K562 (cell line): ENCODE results near the gene DNAH3. TPM values are rescaled to one million over a fixed set of nuclear protein-coding genes. Genes with fewer than 3 reads are reported as not detected.
"Not testable (repeated sequence)": the region's sequence is repeated elsewhere in the genome, so short reads cannot be mapped to it uniquely, and the experiment has no call there.

Experiments
- ATAC-seq: fragments of 200-7000 bp; cut with Tn5 transposase; 3 replicates; pipeline ENCODE4 v1.9.1; 2020; ENCODE audit warnings: moderate library complexity
- BruUV-seq: library from RNA; stranded (reverse); fragments of 400-500 nt; replicated peaks from 2 replicates; lab custom pipeline; 2021; lab: Mats Ljungman, UMichigan
- CTCF ChIA-PET: fragments of 300-600 bp; formaldehyde crosslinking; extraction: SDS; loops from one replicate; lab custom pipeline; 2021; ENCODE audit warnings: low intra/inter-chr PET ratio; lab: Yijun Ruan, JAX
- POLR2A ChIA-PET: fragments of 300-600, 350-650 bp; sonication (Branson Sonifier 250); formaldehyde crosslinking; extraction: SDS; loops from one replicate; lab custom pipeline; 2021; ENCODE audit warnings: antibody characterized with exemption, inconsistent platforms; lab: Yijun Ruan, JAX
- DNase-seq, 4 experiments: peaks; one replicate each; pipeline versions ENCODE4 v3.0.0 to v3.0.0-alpha.2; 2011 to 2018; ENCODE audit warnings: low spot score in 3 of 4, mixed read lengths in 3 of 4; ENCODE audit errors: extremely low read depth in 1 of 4
- FAIRE-seq: peaks from 2 replicates; lab custom pipeline; 2011; peaks lifted over from hg19 to GRCh38; lab: Jason Lieb, UNC
- H2AFZ ChIP-seq: 2 replicates; pipeline ENCODE4 v1.6.0; 2011; ENCODE audit warnings: low read depth, low read length, control low read depth, inconsistent platforms
- H3K27ac ChIP-seq: fragments of 200-600 bp; 3 replicates; pipeline ENCODE4 v1.8.0; 2011; ENCODE audit warnings: low read depth, mild to moderate bottlenecking, control low read depth, inconsistent platforms, low read length, moderate library complexity, mixed read lengths; ENCODE audit errors: extremely low read depth
- H3K27me3 ChIP-seq, 2 experiments: fragments of 300-600 bp in 1 of 2; 2 replicates in 1 of 2; 3 replicates in 1 of 2; pipeline versions ENCODE4 v1.6.0 to v1.8.0; 2011; ENCODE audit warnings: inconsistent platforms in 2 of 2, low read length in 2 of 2, mild to moderate bottlenecking in 1 of 2, mixed read lengths in 1 of 2, moderate library complexity in 1 of 2; ENCODE audit not compliant: control insufficient read depth in 2 of 2, insufficient read depth in 2 of 2
- H3K36me3 ChIP-seq: fragments of 300-600 bp; 3 replicates; pipeline ENCODE4 v1.8.0; 2011; ENCODE audit warnings: mild to moderate bottlenecking, low read length, inconsistent platforms; ENCODE audit not compliant: control insufficient read depth, insufficient read depth
- H3K4me1 ChIP-seq, 2 experiments: fragments of 200-600 bp in 1 of 2; replicated peaks in 1 of 2; 2 replicates in 1 of 2; 3 replicates in 1 of 2; pipeline versions ENCODE4 v1.5.1 to v1.8.0; 2011; ENCODE audit warnings: inconsistent platforms in 2 of 2, low read length in 2 of 2, mild to moderate bottlenecking in 1 of 2, mixed read lengths in 1 of 2, moderate library complexity in 1 of 2; ENCODE audit not compliant: control insufficient read depth in 2 of 2, insufficient read depth in 2 of 2
- H3K4me2 ChIP-seq: 2 replicates; pipeline ENCODE4 v1.6.1; 2011; ENCODE audit warnings: low read length, control low read depth, inconsistent platforms, mixed read lengths; ENCODE audit not compliant: insufficient read depth
- H3K4me3 ChIP-seq: fragments of 200-600 bp; sonication (generic), shearing (Covaris generic); 2 replicates; pipeline ENCODE4 v1.5.1; 2016; ENCODE audit warnings: control low read depth, inconsistent platforms
- H3K79me2 ChIP-seq: fragments of 200-600 bp; 3 replicates; pipeline ENCODE4 v1.8.0; 2011; ENCODE audit warnings: low read length, inconsistent platforms; ENCODE audit not compliant: control insufficient read depth, insufficient read depth
- H3K9ac ChIP-seq, 2 experiments: 2 replicates each; pipeline versions ENCODE4 v1.6.0 to v1.6.1; 2011; ENCODE audit warnings: low read depth in 2 of 2, low read length in 2 of 2, control low read depth in 1 of 2, inconsistent platforms in 1 of 2, mild to moderate bottlenecking in 1 of 2, mixed read lengths in 1 of 2; ENCODE audit not compliant: insufficient read depth in 1 of 2
- H3K9me1 ChIP-seq: one replicate; pipeline ENCODE4 v1.6.0; 2011; ENCODE audit warnings: inconsistent platforms, mild to moderate bottlenecking, low read length, moderate library complexity; ENCODE audit not compliant: control insufficient read depth, insufficient read depth
- H3K9me3 ChIP-seq: replicated peaks from 2 replicates; pipeline ENCODE4 v1.5.1; 2011; ENCODE audit warnings: low read depth, low read length, inconsistent platforms; ENCODE audit not compliant: control insufficient read depth, insufficient read depth
- H4K20me1 ChIP-seq: replicated peaks from 2 replicates; pipeline ENCODE4 v1.6.1; 2011; ENCODE audit warnings: low read length, inconsistent platforms, mixed read lengths; ENCODE audit not compliant: control insufficient read depth, insufficient read depth
- CEBPB ChIP-seq: fragments of 450-650 bp; IDR thresholded peaks from 2 replicates; pipeline ENCODE4 v1.6.1; 2016; ENCODE audit warnings: missing genetic modification characterization, missing compliant biosample characterization
- CXXC5 ChIP-seq: fragments of 250-450 bp; sonication (Bioruptor Pico); IDR thresholded peaks from 2 replicates; pipeline ENCODE4 v1.8.0; 2022; ENCODE audit warnings: inconsistent platforms, mild to moderate bottlenecking, moderate library complexity
- FOXM1 ChIP-seq, 2 experiments: fragments of 450-650 bp in 1 of 2; sonication (generic) in 1 of 2; formaldehyde crosslinking in 1 of 2; IDR thresholded peaks; 2 replicates each; pipeline versions ENCODE4 v1.6.1 to v1.9.0; 2017 to 2022; ENCODE audit warnings: low read depth in 2 of 2, mild to moderate bottlenecking in 2 of 2, missing genetic modification reagents in 1 of 2, moderate library complexity in 1 of 2
- GABPB1 ChIP-seq: sonication (generic); formaldehyde crosslinking; IDR thresholded peaks from 2 replicates; pipeline ENCODE4 v1.8.0; 2022; ENCODE audit warnings: mild to moderate bottlenecking, missing genetic modification reagents
- KDM1A ChIP-seq, 2 experiments: fragments of 450-650 bp; IDR thresholded peaks; 2 replicates each; pipeline ENCODE4 v1.6.1; 2016; ENCODE audit warnings: mild to moderate bottlenecking in 2 of 2
- MTF1 ChIP-seq: fragments of 250-450 bp; sonication (Bioruptor Pico); IDR thresholded peaks from 2 replicates; pipeline ENCODE4 v1.9.0; 2021; ENCODE audit warnings: moderate library complexity, mild to moderate bottlenecking, inconsistent platforms, borderline replicate concordance
- NFE2L1 ChIP-seq: fragments of 450-650 bp; IDR thresholded peaks from 2 replicates; pipeline ENCODE4 v1.6.1; 2016; ENCODE audit warnings: missing genetic modification characterization, low read depth, mild to moderate bottlenecking, missing compliant biosample characterization, moderate library complexity, borderline replicate concordance
- TCF15 ChIP-seq: fragments of 250-450 bp; sonication (Bioruptor Pico); IDR thresholded peaks from 2 replicates; pipeline ENCODE4 v1.8.0; 2022; ENCODE audit warnings: moderate library complexity, mild to moderate bottlenecking, inconsistent platforms
- ZNF121 ChIP-seq: sonication (generic); formaldehyde crosslinking; conservative IDR thresholded peaks from 2 replicates; pipeline ENCODE4 v1.8.0; 2022; ENCODE audit warnings: missing genetic modification reagents
- ZNF263 ChIP-seq: sonication (generic); formaldehyde crosslinking; IDR thresholded peaks from 2 replicates; pipeline ENCODE4 v1.8.0; 2022; ENCODE audit warnings: mild to moderate bottlenecking, missing genetic modification reagents, borderline replicate concordance
- ZNF76 ChIP-seq: fragments of 250-450 bp; sonication (Bioruptor Pico); IDR thresholded peaks from 2 replicates; pipeline ENCODE4 v1.4.0; 2020; ENCODE audit warnings: mild to moderate bottlenecking, moderate library complexity, borderline replicate concordance
- WGBS: fragments of 100-300 bp; shearing (Covaris generic); methylation state at CpG from one replicate; pipeline ENCODE4 v1.1.6; 2016; ENCODE audit warnings: low coverage, mixed read lengths; ENCODE audit not compliant: insufficient coverage; ENCODE audit errors: missing lambda C conversion rate; 5-methylcytosine and 5-hydroxymethylcytosine counted together
- in situ Hi-C: fragments of 300-500 bp; cut with MboI; formaldehyde crosslinking; loops from 4 replicates; pipeline ENCODE4 v1.15.0; 2018; ENCODE audit warnings: inconsistent platforms, mixed read lengths
- intact Hi-C: fragments of 100-400 bp; cut with micrococcal nuclease; formaldehyde crosslinking; loops from 2 replicates; pipeline ENCODE4 v1.14.2; 2022
- polyA plus RNA-seq, 8 experiments: library from polyadenylated mRNA; depleted of rRNA in 4 of 8; stranded (reverse) in 5 of 8; unstranded in 3 of 8; fragments of >200 nt; fragmentation: Nextera tagmentation in 2 of 8; fragmentation: Illumina TruSeq in 1 of 8; extraction: Ambion mirVana in 2 of 8; extraction: Trizol in 1 of 8; gene quantifications; 2 replicates each; pipeline versions ENCODE4 v1.2.1 to v1.2.3, GENCODE V29; 2011 to 2014; ENCODE audit warnings: inconsistent platforms in 1 of 8, missing spikeins in 1 of 8
- total RNA-seq, 7 experiments: library from RNA; depleted of rRNA in 6 of 7; stranded (reverse); fragments of >200 nt in 6 of 7; fragmentation: Illumina TruSeq in 2 of 7; extraction: Trizol in 2 of 7; gene quantifications; 2 replicates each; pipeline versions ENCODE4 v1.2.1 to v1.2.3, GENCODE V29; 2011 to 2021; ENCODE audit warnings: low replicate concordance in 1 of 7

Gene DNAH3
- total and polyA plus RNA-seq, 9 of the 15 experiments (the other 6 are each of a cell fraction or from before 2014, with no cell fraction given), result 0.32 to 0.84 (median 0.44) TPM

- H3K9ac ChIP-seq, result no peak overlapping the region
- intact Hi-C loops (no loop called here), in situ Hi-C loops (loop anchor here (5.0 kb wide), 1 partner anchor 80 kb away; the partner anchor contains the start of gene CRYM)
- no peaks in the 10 kb centered on the region for H3K36me3 ChIP-seq
- ChIA-PET CTCF (no interaction called here), POLR2A (interaction anchor here (0.6 kb wide), 1 partner anchor 10 kb away, joined by 3 read pairs; no protein-coding TSS in a partner anchor)
- no peak for TF ChIP-seq TCF15 (CRISPR knock-in tag)
- TF ChIP-seq CEBPB (tag), result no peak
- no peak for TF ChIP-seq ZNF263 (CRISPR knock-in tag)
- no peak for TF ChIP-seq NFE2L1 (tag)
- no peak for TF ChIP-seq ZNF76 (CRISPR knock-in tag)
- TF ChIP-seq CXXC5 (CRISPR knock-in tag), result no peak
- TF ChIP-seq GABPB1 (CRISPR knock-in tag), result no peak
- TF ChIP-seq KDM1A (IDR thresholded peaks at IDR 0.05), result no peak
- no peak for TF ChIP-seq FOXM1 (IDR thresholded peaks at IDR 0.05; ENCODE audit: low read depth)
- no peak for TF ChIP-seq FOXM1 (CRISPR knock-in tag; IDR thresholded peaks at IDR 0.05; ENCODE audit: low read depth)
- no peak for TF ChIP-seq ZNF121
- no peak for TF ChIP-seq MTF1
- WGBS, result 0% methylated on average over 1 of the region's 1 CpG
- FAIRE-seq (no peak), DNase-seq (no peak), ATAC-seq (no peak)
- H3K9me1 ChIP-seq, result no peaks in the 10 kb centered on the region
- no TSS peak for BruUV-seq
- H3K27me3 ChIP-seq, result peaks cover 20 to 37% of the 10 kb centered on the region in 2 experiments; a peak in 4 of 5 replicates
- no peaks in the 10 kb centered on the region for H3K4me1 ChIP-seq
- H2AFZ ChIP-seq, result no peak overlapping the region
- H4K20me1 ChIP-seq, result no peaks in the 10 kb centered on the region
- no peak overlapping the region for H3K4me2 ChIP-seq
- H3K79me2 ChIP-seq, result no peaks in the 10 kb centered on the region
- no peak overlapping the region for H3K4me3 ChIP-seq
- H3K27ac ChIP-seq, result no peak overlapping the region
- no peaks in the 10 kb centered on the region for H3K9me3 ChIP-seq
These were observed 46.5 kb upstream of the DNAH3 start for GRCh38 chr16:21197112-21197511.

GRCh38 chr16:21195330-21195729, 44.7 kb upstream of the DNAH3 start:
- in situ Hi-C loops, result loop anchor here (5.0 kb wide), 1 partner anchor 82 kb away; the partner anchor contains the start of gene CRYM
- FAIRE-seq, H3K9me3 ChIP-seq, intact Hi-C loops, H3K9ac ChIP-seq, H3K27ac ChIP-seq, H2AFZ ChIP-seq, H3K4me3 ChIP-seq, H3K36me3 ChIP-seq, H3K9me1 ChIP-seq, H3K79me2 ChIP-seq, POLR2A ChIA-PET, BruUV-seq, ATAC-seq, H4K20me1 ChIP-seq, DNase-seq, H3K4me1 ChIP-seq, H3K4me2 ChIP-seq: not testable (repeated sequence)
- CTCF ChIA-PET, result interaction anchor here (0.6 kb wide), 1 partner anchor 355 kb away, joined by 3 read pairs; no protein-coding TSS in a partner anchor
- WGBS, result 0% methylated on average over 8 of the region's 8 CpGs
- peaks cover 14 to 30% of the 10 kb centered on the region in 2 experiments; a peak in 4 of 5 replicates for H3K27me3 ChIP-seq
